NCI-H146 (cell line): ENCODE results near the gene NEAT1.

ENCODE experiments used
- DNase-seq: peaks from one replicate; lab custom pipeline; 2025; lab: John Stamatoyannopoulos, UW

NEAT1 gene

GRCh38 chr11:65433657-65434056, 11.1 kb downstream of the NEAT1 start:
- DNase-seq, result no peak

DNA sequence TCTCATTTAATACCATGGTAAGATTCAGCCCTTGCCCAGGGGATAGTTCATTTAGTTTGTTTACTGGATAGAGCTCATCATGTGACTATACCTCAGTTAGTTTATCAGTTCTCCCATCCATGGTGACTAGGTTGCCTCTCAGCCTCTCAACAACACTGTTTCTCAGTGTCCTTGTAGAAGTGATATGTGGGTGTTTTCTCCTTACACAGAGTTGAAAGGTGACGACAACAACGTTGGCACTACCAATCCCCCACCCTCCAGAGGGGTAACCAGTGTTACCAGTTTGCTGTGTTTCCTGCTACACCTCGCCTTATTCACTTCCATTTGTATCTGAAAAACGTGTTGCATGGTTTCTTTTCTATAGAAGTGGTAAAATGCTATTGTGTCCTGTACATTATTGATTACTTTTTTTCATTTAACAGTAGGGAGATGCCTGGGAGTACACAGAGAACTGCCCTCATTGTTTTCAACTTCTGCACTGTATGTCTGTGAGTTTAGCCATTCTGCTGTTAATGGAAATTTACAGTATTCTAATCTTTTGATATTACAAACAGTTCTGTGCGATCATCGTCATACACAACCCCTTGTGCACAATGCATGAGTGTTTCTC, 11.6 kb downstream of the NEAT1 start:
- no peak for DNase-seq

- DNase-seq, result peak; percentile 22
These were observed 12.2 kb downstream of the NEAT1 start for GRCh38 chr11:65434667-65435410.

DNA sequence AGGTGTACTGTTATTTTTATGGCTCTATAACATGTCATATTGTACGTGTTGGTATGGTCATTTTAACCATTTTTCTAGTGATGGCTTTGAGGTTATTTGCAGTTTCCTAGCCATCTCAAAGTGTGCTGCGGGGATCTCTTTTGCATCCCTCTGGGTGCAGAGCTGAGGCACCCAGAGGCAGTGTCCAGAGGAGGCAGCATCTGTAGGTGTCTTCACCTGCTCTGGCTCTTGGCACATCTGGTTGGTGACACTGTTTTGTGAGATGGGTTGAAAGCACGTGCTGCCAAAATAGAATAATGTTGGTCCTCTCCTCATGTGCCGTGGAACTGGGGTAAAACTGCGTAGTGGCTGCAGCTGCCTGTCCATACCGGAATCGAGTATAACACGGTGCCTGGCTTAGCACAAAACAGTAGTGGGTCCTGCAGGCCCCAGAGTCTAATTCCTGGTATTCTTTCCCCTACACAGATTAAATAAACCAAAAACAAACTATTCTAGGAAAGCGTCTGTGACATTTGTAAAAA, 12.9 kb downstream of the NEAT1 start:
- no peak for DNase-seq

DNA sequence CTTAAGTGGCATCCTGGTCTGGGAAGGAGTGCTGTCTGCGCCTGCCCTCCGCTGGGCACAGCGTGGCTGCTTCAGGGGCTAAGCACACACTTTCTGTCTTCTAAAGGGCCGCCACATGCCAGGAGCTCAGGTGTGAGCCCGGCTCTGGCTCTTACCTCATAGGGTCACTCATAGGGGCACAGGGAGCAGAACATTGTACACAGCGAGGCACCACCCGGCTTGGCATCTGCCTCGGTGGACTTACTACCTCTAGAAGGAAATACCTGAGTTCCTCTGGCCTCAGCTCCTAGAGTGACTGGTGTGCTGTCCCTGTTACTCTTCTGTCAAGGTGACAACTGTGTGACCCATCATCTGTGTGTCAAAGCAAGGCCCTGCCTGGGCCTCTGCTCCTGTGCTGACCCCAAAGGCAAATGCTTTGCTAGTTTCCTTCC, 13.4 kb downstream of the NEAT1 start:
- DNase-seq, result no peak

GRCh38 chr11:65436412-65437032, 13.9 kb downstream of the NEAT1 start:
- no peak for DNase-seq

GRCh38 chr11:65437436-65438227, 15.0 kb downstream of the NEAT1 start:
- no peak for DNase-seq

DNA sequence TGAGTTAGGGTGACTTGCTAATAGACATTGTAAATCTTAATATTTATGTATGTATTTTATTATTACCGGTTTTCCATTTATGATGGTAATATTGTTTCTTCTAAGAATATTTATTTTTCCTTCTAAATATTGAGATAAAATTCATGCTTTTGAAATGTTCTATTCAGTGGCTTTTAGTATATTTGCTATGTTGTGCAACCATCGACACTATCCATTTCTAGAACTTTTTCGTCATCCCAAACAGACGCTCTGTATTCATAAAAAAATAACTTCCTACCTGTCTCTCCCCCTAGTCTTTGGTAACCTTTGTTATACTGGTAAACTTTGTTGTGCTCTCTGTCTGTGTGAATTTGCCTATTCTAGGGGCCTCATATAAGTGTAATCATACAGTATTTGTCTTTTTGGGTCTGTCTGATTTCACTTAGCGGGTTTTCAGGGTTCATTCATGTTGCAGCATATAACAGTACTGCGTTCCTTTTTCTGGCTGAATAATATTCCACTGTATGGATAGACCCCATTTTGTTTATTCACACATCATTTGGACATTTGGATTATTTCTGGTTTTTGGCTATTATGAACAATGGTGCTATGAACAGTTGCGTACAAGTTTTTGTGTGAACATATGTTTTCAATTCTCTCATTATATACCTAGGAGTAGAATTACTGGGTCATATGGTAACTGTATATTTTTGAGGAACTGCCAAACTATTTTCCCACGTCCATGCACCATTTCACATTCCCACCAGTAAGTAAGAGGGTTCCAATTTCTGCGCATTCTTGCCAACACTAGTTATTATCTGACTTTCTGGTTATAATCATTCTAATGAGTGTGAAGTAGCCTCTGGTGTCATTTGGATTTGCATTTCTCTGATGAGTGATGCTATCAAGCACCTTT, 15.9 kb downstream of the NEAT1 start:
- DNase-seq, result no peak

DNA sequence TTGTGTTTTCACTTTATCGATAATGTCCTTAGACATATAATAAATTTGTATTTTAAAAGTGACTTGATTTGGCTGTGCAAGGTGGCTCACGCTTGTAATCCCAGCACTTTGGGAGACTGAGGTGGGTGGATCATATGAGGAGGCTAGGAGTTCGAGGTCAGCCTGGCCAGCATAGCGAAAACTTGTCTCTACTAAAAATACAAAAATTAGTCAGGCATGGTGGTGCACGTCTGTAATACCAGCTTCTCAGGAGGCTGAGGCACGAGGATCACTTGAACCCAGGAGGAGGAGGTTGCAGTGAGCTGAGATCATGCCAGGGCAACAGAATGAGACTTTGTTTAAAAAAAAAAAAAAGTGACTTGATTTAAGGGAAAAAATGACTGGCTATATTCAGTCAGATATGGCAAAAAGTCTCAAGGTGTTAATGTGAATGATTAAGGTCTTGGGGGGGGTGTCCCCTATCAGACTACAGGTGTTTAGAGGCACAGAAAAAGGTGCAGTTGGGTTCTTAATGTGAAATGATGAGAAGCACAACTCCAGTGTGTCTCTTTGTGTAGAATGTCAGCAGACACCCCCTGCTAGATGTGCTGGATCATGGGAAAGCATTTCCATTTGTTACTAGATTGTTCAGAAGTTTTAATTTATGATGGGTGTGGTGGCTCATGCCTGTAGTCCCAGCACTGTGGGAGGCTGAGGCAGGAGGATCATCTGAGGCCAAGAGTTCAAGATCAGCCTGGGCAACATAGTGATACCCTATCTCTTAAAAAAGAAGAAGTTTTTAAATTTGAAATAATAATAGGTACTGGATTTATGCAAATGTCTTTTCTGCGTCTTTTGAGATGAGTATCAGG, 17.0 kb downstream of the NEAT1 start:
- no peak for DNase-seq

DNA sequence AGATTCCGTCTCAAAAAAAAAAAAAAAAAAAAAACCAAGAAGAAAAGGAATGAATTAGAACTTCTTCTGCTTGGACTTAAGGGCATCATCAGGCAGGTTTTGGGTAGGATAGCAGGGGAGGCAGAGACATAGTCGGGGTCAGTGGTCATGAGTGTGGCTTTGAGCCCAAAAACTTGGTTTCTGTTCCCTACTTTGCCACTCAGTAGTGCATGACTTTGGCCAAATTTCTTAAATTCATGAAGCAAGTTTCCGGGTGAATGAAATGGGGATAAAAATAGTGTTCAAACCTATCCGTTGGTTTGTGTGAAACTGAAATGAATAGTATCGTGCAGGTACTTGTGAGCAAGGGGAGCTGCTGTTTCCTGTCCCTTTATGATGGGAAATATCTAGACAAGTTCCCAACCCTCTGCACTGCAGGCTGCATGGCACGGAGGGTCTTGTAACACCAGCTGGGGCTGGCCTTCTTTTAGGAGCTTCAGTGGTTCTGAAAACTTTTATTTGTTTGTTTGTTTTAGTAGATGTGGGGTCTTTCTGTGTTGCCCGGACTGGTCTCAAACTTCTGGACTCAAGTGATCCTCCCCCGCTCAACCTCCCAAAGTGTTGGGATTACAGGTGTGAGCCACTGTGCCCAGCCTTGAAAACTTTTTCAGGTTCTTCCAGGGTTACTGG, 18.4 kb downstream of the NEAT1 start:
- no peak for DNase-seq

DNA sequence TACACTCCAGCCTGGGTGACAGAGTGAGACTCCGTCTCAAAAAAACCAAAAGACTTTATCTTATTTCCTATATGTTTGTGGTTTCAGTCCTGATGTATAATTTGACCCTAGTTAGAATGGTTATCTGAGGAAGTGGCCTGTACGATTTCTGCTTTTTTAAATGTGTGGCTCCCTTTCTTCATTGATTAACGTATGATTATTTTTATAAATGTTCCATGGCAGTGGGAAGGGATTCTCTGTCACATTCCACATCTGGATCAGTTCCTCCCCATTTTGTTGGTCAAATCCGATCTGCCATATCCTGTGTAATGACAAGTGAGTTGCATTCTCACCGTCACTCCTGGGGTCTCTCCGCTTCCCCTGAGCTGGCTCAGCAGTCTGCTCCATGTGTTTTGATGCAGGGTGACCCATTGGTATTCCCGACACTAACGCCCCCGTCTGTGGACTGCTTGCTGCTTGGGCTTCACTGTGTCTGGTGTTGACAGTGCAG, 20.3 kb downstream of the NEAT1 start:
- no peak for DNase-seq

GRCh38 chr11:65444314-65445051, 21.9 kb downstream of the NEAT1 start:
- no peak for DNase-seq

DNA sequence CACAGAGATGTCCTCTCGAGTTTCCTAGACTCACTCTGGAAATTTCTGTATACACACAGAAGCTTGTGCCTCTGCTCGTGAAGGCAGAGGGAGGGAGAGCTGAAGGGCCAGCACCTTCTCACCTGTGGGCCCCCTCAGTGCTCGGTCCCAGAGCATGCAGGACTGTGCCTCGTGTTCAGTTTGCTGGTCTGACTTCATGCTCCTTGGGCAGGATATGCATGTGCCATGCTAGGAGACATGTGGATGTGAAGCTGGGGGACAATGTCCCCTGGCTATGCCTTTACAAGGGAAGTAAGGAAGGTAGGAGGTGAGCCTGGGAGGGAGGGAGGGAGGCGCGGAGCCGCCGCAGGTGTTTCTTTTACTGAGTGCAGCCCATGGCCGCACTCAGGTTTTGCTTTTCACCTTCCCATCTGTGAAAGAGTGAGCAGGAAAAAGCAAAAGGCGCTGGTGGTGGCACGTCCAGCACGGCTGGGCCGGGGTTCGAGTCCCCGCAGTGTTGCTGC, 22.6 kb downstream of the NEAT1 start:
- no peak for DNase-seq

DNA sequence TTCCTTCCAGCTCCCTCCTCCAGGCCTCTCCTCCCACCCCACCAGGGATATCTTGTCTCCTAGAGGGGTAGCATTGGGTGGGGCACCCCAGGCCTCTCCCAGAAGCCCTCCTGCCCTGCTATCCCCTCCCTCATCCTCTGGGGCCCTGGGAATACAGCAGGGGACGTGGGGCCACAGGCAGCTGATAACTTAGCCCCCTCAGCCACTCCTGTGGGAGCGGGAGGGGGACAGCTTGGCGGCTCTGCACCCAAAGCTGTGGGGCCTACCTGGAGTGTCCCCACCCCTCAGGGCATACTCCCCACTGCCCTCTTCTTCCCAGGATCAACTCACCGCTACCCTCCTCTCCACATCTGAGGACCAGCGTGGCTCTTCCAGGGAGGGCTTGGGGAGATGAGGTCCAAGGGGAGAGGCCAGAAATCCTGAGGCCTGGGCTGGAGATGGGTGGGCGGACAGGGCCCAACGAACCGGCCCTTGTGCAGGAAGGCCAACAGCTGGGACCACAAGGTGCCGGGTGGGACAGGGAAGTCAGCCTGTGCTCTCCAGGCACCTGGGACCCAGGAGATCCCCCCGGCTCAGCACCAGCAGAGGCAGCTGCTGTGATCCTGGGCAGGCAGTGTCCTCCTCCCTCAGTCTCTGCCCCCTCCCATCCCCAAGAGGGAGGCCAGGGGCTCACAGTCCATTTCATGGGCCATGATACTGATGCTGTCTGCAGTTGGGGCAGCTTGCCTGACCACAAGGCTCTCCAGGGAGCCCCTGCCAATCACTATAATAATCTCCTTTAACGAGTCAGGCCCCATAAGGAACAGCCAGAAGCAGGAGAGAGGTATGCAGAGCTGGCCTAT, 23.2 kb downstream of the NEAT1 start:
- DNase-seq, result no peak

DNA sequence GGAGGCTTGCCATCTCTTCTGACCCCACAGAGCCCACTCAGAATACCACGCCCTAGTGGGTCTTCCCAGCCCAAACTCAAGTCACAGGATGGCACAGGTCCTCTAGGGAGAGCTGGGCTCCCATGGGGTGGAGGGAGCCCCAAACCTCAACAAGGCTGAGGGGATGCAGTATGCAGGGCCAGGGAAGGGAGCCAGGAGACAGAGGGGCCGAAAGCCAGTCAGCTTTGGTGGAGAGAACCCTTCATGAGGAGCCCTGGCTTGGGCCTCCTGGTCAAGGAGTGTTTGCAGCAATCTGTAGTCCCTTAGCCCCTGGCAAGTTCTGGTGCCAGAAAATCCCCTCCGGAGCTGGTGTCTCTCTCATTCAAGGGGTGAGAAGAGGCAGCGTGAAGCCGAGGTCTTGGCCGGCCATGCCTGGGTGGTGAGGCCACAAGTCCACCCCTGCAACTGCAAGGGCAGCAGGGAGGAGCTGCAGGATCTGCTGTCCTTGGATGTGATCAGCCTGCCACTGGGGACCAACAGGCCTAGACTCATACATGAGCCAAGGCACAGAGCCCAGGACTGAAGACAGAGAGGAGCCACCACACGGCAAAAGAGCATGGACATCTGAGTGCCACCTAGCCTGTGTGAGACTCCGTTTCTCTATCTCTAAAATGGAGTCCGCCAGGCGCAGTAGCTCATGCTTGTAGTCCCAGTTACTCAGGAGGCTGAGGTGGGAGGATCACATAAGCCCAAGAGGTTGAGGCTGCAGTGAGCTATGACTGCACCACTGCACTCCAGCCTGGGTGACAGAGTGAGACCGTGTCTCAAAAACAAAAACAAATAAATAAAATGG, 24.1 kb downstream of the NEAT1 start:
- DNase-seq, result no peak

DNA sequence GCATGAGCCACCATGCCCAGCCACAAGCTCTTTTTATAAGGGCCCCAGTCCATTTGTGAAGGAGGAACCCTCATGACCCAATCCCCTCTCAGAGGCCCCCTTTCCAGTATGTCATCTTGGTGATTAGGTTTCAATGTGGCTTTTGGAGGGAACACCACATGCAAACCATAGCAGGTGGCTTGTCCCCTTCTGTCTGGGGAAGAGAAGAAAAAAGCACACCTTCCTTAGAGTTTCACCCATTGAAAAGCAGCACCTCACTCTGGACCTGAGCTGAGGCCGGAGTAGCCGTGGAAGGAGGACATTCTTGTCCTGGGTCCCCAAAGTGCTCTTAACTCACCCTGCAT, 25.4 kb downstream of the NEAT1 start:
- no peak for DNase-seq
